GM12801 (cell line): ENCODE data around the gene FCSK.

ENCODE experiments used
- TF ChIP-seq, protein P1 (sequence below): IDR thresholded peaks from one replicate; pipeline ENCODE4 v1.5.1; 2011; ENCODE audit warnings: control low read depth; ENCODE audit not compliant: insufficient read length; ENCODE audit errors: extremely low read depth

FCSK gene

DNA sequence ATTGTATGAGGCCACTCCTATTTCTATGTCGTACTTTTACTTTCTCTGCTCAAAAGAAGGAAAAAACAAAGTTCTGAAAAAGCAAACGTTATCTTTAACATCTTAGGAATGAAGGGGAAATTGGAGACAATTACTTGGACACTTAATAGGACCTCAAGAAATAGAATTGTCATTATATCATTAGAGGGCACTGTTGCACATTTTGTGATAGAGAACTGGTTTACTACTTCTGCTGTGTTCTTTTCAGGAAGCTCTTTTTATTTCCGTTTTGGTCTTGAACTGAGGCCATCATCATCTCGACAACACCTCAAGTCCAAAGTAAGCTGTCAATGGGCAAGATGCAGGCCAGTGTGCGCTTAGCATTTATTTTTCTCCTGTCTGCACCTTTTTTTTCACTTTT is 54.4 kb downstream of the FCSK start:
- TF ChIP-seq, protein P1, sequence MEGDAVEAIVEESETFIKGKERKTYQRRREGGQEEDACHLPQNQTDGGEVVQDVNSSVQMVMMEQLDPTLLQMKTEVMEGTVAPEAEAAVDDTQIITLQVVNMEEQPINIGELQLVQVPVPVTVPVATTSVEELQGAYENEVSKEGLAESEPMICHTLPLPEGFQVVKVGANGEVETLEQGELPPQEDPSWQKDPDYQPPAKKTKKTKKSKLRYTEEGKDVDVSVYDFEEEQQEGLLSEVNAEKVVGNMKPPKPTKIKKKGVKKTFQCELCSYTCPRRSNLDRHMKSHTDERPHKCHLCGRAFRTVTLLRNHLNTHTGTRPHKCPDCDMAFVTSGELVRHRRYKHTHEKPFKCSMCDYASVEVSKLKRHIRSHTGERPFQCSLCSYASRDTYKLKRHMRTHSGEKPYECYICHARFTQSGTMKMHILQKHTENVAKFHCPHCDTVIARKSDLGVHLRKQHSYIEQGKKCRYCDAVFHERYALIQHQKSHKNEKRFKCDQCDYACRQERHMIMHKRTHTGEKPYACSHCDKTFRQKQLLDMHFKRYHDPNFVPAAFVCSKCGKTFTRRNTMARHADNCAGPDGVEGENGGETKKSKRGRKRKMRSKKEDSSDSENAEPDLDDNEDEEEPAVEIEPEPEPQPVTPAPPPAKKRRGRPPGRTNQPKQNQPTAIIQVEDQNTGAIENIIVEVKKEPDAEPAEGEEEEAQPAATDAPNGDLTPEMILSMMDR: no peak

DNA sequence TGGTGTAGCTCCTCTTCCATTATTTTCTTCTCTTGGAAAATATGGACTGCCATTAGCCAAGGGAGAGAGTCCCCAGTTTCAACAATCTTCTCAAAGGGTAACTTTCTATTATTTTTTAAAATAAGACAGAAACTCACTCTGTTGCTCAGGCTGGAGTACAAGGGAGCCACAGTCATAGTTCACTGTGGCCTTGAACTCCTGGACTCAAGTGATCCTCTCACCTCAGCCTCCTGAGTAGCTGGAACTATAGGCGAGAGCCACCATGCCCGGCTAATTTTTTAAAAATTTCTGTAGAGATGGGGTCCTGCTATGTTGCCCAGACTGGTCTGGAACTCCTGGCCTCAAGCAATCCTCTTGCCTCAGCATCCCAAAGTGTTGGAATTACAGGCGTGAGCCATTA is 55.8 kb downstream of the FCSK start:
- TF ChIP-seq, protein P1: no peak

DNA sequence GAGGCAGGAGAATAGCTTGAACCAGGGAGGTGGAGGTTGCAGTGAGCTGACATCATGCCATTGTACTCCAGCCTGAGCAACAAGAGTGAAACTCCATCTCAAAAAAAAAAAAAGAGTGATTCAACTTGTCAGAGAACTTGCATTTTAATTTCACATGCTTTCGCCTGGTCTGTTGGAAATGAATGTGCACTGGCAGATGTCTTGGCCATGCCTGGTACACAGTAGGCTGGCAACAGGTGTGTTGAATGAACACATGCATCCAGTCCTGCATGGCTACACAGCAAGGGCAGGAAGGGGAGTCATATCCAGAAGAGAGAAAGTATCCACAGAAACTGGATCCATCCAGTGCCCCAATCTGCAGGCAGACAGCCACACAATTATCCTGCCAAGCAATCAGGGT is 57.4 kb downstream of the FCSK start:
- TF ChIP-seq, protein P1: no peak

DNA sequence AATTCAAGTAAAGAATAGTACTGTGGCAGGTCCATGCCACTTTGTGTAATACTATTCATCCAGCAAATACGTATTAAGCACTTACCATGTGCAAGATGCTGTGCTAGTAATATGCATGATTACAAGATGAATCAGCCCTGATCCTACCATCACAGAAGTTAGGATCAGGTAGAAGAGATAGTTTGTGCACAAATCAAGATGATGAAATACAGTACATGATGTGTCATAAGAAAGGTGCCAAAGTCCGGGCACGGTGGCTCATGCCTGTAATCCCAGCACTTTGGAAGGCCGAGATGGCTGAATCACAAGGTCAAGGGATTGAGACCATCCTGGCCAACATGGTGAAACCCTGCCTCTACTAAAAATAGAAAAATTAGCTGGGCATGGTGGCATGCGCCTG is 58.1 kb downstream of the FCSK start:
- TF ChIP-seq, protein P1: no peak

DNA sequence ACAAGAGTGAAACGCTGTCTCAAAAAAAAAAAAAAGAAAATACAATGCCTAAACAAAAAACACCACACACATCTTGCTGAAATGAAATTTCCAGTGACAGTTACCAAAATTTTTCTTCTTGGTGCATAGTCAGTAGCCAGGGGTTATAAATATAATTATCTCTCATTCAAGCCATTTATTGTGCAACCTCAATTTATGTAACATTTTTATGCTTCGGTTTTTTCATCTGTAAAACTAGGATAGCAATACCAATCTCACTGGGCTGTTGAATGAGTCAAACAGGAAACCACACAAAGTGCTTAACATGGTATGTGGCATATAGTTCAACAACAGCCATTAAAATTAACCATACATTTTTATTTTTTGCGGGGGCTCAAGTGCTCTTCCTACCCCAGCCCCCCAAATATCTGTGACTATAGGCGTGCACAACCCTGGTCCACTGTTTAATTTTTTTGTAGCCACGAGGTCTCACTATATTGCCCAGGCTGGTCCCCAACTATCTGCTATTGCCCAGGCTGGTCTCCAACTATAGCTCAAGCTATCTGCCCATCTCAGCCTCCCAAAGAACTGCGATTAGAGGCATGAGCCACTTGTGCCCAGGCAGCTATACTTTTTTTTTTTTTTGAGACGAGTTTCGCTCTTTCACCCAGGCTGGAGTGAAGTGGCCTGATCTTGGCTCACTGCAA is 66.4 kb downstream of the FCSK start:
- TF ChIP-seq, protein P1: no peak

DNA sequence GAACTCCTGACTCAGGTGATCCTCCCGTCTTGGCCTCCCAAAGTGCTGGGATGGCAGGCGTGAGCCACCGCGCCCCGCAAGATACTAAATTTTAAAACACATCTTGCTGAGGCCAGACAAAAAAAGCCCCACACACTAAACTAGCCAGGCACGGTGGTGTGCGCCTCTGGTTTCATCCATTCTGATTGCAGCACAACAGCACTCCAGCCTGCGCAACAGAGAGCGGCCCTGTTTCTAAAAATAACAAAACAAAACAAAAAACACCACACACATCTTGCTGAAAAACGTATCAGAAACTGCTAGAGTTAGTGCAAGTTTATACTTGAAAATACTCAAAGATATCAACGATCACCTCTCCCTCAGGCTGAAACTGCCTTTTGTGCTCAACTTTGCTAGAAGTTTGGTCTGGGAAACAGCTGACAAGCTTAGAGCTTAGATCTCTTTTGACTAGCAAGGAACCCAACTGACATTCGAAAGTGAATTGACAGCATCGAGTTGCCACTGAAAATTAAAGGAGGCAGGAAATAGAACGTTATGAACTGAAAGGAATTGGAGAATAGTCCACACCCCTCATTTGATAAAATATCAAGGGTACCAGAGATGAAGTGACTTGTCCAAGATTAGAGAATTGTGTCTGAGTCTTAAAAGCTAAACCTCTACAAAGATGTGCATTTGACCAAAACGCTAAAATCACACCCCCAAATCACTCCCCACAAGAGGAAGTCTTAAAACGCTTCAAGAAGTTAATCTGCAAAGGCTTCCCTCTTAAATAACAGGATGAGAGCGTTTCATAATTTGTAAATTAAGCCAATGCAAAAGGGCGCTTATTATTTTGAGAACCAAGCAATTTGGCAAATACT is 68.1 kb downstream of the FCSK start:
- TF ChIP-seq, protein P1: no peak

DNA sequence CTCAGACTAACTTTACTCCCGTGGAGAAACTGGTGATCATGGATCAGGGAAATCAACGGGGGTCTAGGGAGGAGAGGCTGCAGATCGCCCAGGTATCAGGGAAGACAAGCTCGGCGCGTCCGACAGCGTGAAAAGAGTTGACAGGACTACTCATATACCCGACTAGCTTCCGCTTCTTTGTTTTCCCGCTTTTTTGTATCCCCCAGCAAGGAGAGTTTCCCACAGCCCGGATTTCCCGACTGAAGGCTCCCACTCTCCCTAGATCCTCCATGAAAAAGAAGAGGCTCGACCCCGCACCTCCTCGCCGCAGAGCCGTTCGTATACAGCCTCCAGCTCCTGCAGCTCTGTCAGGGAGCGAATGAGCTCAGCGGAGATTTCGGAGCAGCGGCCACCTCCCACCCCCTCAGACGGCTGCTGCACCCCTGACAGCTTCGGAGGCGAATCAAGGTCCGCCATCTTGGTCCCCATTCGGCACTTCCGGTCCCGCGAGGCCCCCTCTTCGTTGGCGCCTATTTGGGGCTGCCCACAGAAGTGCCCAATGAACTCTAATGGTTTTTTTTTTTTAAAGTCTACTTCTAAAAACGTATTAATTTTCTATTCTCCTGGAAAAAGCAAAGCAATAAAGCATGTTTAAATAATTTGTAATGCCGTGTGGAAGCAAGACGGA is 68.8 kb downstream of the FCSK start, which contains the start of gene COG4:
Gene COG4 (minus strand): TSS at position 479 of the 667 bp plus-strand sequence. CDS start 11 bp downstream, at position 468.
- TF ChIP-seq, protein P1: no peak
